Neural cell (in vitro differentiated cells): ENCODE measurements around the gene WFS1. TPM values are rescaled to one million over a fixed set of nuclear protein-coding genes. Genes with fewer than 3 reads are reported as not detected.

ENCODE experiments used
- H2AFZ ChIP-seq: fragments of 200-600, 300-800 bp; sonication (generic), shearing (Covaris generic); 2 replicates; pipeline ENCODE4 v1.6.0; 2014; ENCODE audit warnings: low read depth, mild to moderate bottlenecking, antibody characterized with exemption, low read length, moderate library complexity
- H3F3A ChIP-seq: fragments of 200-600 bp; shearing (Covaris generic); 2 replicates; pipeline ENCODE4 v1.6.1; 2016; ENCODE audit warnings: mild to moderate bottlenecking, moderate library complexity, mixed read lengths, antibody characterized with exemption, low read length; ENCODE audit not compliant: insufficient read depth, poor library complexity, severe bottlenecking
- H3K27ac ChIP-seq: fragments of 200-600, 300-800 bp; sonication (generic), shearing (Covaris generic); 2 replicates; pipeline ENCODE4 v1.5.1; 2014; ENCODE audit warnings: mild to moderate bottlenecking, low read length, moderate library complexity
- H3K27me3 ChIP-seq: fragments of 300-800, 200-600 bp; sonication (generic), shearing (Covaris generic); 2 replicates; pipeline ENCODE4 v1.6.0; 2014; ENCODE audit warnings: mild to moderate bottlenecking, low read depth, low read length, moderate library complexity; ENCODE audit not compliant: insufficient read depth
- H3K36me3 ChIP-seq: fragments of 300-800, 200-600 bp; sonication (generic), shearing (Covaris generic); 2 replicates; pipeline ENCODE4 v1.5.1; 2014; ENCODE audit warnings: mild to moderate bottlenecking, antibody characterized with exemption, low read length, moderate library complexity; ENCODE audit not compliant: insufficient read depth
- H3K4me2 ChIP-seq: fragments of 300-800, 200-600 bp; sonication (generic), shearing (Covaris generic); 2 replicates; pipeline ENCODE4 v1.6.0; 2014; ENCODE audit warnings: mild to moderate bottlenecking, low read length
- H3K4me3 ChIP-seq: fragments of 300-800, 200-600 bp; sonication (generic), shearing (Covaris generic); 2 replicates; pipeline ENCODE4 v1.5.1; 2014; ENCODE audit warnings: mild to moderate bottlenecking, low read length, moderate library complexity
- H3K79me2 ChIP-seq: fragments of 200-600 bp; shearing (Covaris generic); replicated peaks from 2 replicates; pipeline ENCODE4 v1.6.0; 2014; ENCODE audit warnings: mild to moderate bottlenecking, low read length, moderate library complexity; ENCODE audit not compliant: insufficient read depth
- H3K9ac ChIP-seq: fragments of 300-800, 200-600 bp; sonication (generic), shearing (Covaris generic); 2 replicates; pipeline ENCODE4 v1.6.1; 2016; ENCODE audit warnings: mild to moderate bottlenecking, low read length, mixed read lengths
- H3K9me2 ChIP-seq: fragments of 200-600 bp; shearing (Covaris generic); 2 replicates; pipeline ENCODE4 v1.6.1; 2016; ENCODE audit warnings: mild to moderate bottlenecking, low read length, mixed read lengths; ENCODE audit not compliant: insufficient read depth
- H3K9me3 ChIP-seq: fragments of 200-600, 300-800 bp; sonication (generic), shearing (Covaris generic); 2 replicates; pipeline ENCODE4 v1.6.1; 2016; ENCODE audit warnings: mild to moderate bottlenecking, mixed run types, low read length, moderate library complexity, mixed read lengths
- H4K20me1 ChIP-seq: fragments of 200-600 bp; shearing (Covaris generic); 2 replicates; pipeline ENCODE4 v1.6.1; 2016; ENCODE audit warnings: mild to moderate bottlenecking, mixed run types; ENCODE audit not compliant: insufficient read depth
- EP300 ChIP-seq: fragments of 450-650 bp; conservative IDR thresholded peaks from 2 replicates; pipeline ENCODE4 v1.6.1; 2014; ENCODE audit warnings: antibody characterized with exemption, mild to moderate bottlenecking, moderate library complexity; ENCODE audit not compliant: poor library complexity, severe bottlenecking
- EZH2 ChIP-seq: fragments of 200-600, 300-800 bp; shearing (Covaris generic), sonication (generic); IDR thresholded peaks from 2 replicates; pipeline ENCODE4 v1.6.1; 2014; ENCODE audit warnings: antibody characterized with exemption, low read length, borderline replicate concordance, mild to moderate bottlenecking; ENCODE audit not compliant: insufficient read depth, poor library complexity, severe bottlenecking
- MXI1 ChIP-seq: fragments of 450-650 bp; conservative IDR thresholded peaks from 2 replicates; pipeline ENCODE4 v1.6.1; 2014; ENCODE audit warnings: antibody characterized with exemption, mild to moderate bottlenecking; ENCODE audit not compliant: poor library complexity, severe bottlenecking
- POLR2AphosphoS5 ChIP-seq: IDR thresholded peaks from 2 replicates; pipeline ENCODE4 v1.6.1; 2012
- RAD21 ChIP-seq: fragments of 450-650 bp; conservative IDR thresholded peaks from 2 replicates; pipeline ENCODE4 v1.6.1; 2014; ENCODE audit warnings: antibody characterized with exemption, mild to moderate bottlenecking, moderate library complexity
- SMC3 ChIP-seq: fragments of 450-650 bp; conservative IDR thresholded peaks from 2 replicates; pipeline ENCODE4 v1.6.1; 2014; ENCODE audit warnings: antibody characterized with exemption, mild to moderate bottlenecking, moderate library complexity; ENCODE audit not compliant: poor library complexity
- TAF1 ChIP-seq: IDR thresholded peaks from 2 replicates; pipeline ENCODE4 v1.6.1; 2012; ENCODE audit warnings: low read depth
- polyA plus RNA-seq: library from polyadenylated mRNA; depleted of rRNA; stranded (reverse); fragments of >200 nt; gene quantifications from 2 replicates; pipeline ENCODE4 v1.2.3, GENCODE V29; 2014
- TF ChIP-seq, protein P1 (sequence below): fragments of 450-650 bp; IDR thresholded peaks from 2 replicates; pipeline ENCODE4 v1.5.1; 2014; ENCODE audit warnings: antibody characterized with exemption, mild to moderate bottlenecking, moderate library complexity; ENCODE audit not compliant: poor library complexity, severe bottlenecking
- TF ChIP-seq, protein P2 (sequence below): IDR thresholded peaks from 2 replicates; pipeline ENCODE4 v1.6.1; 2012; ENCODE audit warnings: borderline replicate concordance

Gene WFS1
- polyA plus RNA-seq, 1 donor from 2014 or later, result 4.5 TPM

DNA sequence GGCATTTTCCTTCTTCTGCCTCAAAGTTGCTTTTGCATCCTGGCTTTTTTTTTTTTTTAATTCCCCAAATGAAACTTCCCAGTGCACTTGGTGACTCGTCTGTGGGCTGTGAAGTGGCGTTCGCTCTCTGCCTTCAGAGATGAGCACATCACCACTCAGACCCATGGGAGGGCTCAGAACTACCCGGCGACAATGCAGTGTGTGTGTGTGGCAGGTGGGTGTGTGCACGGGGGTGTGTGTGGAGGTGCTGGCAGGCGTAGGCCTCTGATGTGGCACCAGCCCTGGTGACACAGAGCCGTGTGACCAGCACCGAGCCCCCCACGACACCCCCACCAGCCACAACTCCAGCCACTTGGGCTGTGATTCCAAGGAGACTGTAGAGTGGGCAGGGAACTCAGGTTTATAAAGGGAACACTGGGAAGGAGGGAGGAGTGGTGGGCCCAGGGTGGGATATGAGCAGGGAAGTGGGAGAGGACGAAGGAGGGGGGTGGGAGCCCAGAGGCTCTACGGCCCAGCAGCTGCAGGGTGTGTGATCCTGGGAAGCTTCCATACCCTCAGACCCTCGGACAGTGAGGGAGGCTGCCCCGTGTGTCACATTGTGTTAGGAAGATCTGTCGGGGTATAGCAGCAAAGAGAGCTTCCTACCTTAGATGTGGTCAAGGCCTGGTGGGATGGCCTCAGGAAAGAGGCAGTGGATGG lies 6.0 kb upstream of the WFS1 start:
- no peaks in the 10 kb centered on the region for H3K36me3 ChIP-seq
- H3K9ac ChIP-seq, result no peak overlapping the region
- no peak overlapping the region for H3K27ac ChIP-seq
- H3K79me2 ChIP-seq, result no peaks in the 10 kb centered on the region
- no peaks in the 10 kb centered on the region for H3K9me3 ChIP-seq
- no peak overlapping the region for H3K4me2 ChIP-seq
- H3K27me3 ChIP-seq, result no peaks in the 10 kb centered on the region
- no peak for TF ChIP-seq TAF1
- no peak overlapping the region for H3K4me3 ChIP-seq
- H3F3A ChIP-seq, result no peaks in the 10 kb centered on the region
- no peaks in the 10 kb centered on the region for H4K20me1 ChIP-seq
- H3K9me2 ChIP-seq, result no peaks in the 10 kb centered on the region
- H2AFZ ChIP-seq, result no peak overlapping the region

DNA sequence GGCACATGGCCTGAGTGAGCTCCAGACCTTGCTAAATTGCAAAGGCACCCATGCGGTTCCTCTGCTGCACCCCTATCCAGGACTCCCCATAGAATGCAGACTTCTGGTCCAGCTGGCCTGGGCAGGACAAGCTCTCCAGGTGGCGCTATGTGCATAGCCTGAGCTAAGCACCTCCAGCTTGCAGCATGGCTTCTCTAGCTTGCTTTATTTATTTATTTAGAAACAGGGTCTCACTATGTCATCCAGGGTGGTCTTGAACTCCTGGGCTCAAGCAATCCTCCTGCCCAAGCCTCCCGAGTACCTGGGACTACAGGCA lies 5.5 kb upstream of the WFS1 start:
- no peaks in the 10 kb centered on the region for H3K9me3 ChIP-seq
- H2AFZ ChIP-seq, result no peak overlapping the region
- no peak overlapping the region for H3K4me3 ChIP-seq
- H3K9me2 ChIP-seq, result no peaks in the 10 kb centered on the region
- TF ChIP-seq SMC3 (peak; percentile 61), RAD21 (peak; percentile 63), EZH2 (no peak)
- TF ChIP-seq, protein P1, sequence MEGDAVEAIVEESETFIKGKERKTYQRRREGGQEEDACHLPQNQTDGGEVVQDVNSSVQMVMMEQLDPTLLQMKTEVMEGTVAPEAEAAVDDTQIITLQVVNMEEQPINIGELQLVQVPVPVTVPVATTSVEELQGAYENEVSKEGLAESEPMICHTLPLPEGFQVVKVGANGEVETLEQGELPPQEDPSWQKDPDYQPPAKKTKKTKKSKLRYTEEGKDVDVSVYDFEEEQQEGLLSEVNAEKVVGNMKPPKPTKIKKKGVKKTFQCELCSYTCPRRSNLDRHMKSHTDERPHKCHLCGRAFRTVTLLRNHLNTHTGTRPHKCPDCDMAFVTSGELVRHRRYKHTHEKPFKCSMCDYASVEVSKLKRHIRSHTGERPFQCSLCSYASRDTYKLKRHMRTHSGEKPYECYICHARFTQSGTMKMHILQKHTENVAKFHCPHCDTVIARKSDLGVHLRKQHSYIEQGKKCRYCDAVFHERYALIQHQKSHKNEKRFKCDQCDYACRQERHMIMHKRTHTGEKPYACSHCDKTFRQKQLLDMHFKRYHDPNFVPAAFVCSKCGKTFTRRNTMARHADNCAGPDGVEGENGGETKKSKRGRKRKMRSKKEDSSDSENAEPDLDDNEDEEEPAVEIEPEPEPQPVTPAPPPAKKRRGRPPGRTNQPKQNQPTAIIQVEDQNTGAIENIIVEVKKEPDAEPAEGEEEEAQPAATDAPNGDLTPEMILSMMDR, result peak; percentile 54
- no peaks in the 10 kb centered on the region for H3K79me2 ChIP-seq
- H3K4me2 ChIP-seq, result no peak overlapping the region
- H3K9ac ChIP-seq, result no peak overlapping the region
- no peaks in the 10 kb centered on the region for H4K20me1 ChIP-seq
- H3F3A ChIP-seq, result no peaks in the 10 kb centered on the region
- no peak overlapping the region for H3K27ac ChIP-seq
- H3K27me3 ChIP-seq, result no peaks in the 10 kb centered on the region
- no peaks in the 10 kb centered on the region for H3K36me3 ChIP-seq

- H3K4me2 ChIP-seq, result no peak overlapping the region
- no peaks in the 10 kb centered on the region for H3K36me3 ChIP-seq
- H3K9me2 ChIP-seq, result no peaks in the 10 kb centered on the region
- no peaks in the 10 kb centered on the region for H4K20me1 ChIP-seq
- H3K9ac ChIP-seq, result no peak overlapping the region
- no peaks in the 10 kb centered on the region for H3K9me3 ChIP-seq
- H3K27me3 ChIP-seq, result no peaks in the 10 kb centered on the region
- no peak for TF ChIP-seq MXI1
- TF ChIP-seq SMC3, result no peak
- no peak for TF ChIP-seq TAF1
- TF ChIP-seq EZH2, result no peak
- no peak for TF ChIP-seq RAD21
- H3F3A ChIP-seq, result no peaks in the 10 kb centered on the region
- H3K4me3 ChIP-seq, result no peak overlapping the region
- H2AFZ ChIP-seq, result no peak overlapping the region
- no peak overlapping the region for H3K27ac ChIP-seq
- no peaks in the 10 kb centered on the region for H3K79me2 ChIP-seq
These were observed 4.1 kb upstream of the WFS1 start for GRCh38 chr4:6265546-6265945.

DNA sequence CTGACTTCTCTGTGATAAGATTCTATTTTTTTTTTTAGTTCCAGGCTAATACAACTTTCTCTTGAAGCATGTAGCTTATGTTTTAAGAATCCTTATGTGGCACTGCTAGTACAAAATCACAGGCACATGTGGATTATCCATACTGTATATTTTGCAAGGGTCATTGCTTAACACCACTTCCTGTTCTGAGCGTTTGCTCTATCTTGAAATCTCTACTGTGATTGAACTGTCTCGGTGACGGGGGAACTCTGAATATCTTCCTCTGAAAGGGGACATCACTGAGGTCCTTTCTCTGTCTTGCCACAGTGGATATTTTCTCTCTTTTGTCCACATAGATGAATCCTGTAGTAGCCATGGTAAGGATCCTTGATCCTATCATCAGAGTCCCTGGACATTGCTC lies 2.1 kb upstream of the WFS1 start:
- H3K9me3 ChIP-seq, result no peaks in the 10 kb centered on the region
- no peak overlapping the region for H3K4me2 ChIP-seq
- no peak overlapping the region for H2AFZ ChIP-seq
- no peak overlapping the region for H3K9ac ChIP-seq
- no peak for TF ChIP-seq EZH2
- TF ChIP-seq, protein P2, sequence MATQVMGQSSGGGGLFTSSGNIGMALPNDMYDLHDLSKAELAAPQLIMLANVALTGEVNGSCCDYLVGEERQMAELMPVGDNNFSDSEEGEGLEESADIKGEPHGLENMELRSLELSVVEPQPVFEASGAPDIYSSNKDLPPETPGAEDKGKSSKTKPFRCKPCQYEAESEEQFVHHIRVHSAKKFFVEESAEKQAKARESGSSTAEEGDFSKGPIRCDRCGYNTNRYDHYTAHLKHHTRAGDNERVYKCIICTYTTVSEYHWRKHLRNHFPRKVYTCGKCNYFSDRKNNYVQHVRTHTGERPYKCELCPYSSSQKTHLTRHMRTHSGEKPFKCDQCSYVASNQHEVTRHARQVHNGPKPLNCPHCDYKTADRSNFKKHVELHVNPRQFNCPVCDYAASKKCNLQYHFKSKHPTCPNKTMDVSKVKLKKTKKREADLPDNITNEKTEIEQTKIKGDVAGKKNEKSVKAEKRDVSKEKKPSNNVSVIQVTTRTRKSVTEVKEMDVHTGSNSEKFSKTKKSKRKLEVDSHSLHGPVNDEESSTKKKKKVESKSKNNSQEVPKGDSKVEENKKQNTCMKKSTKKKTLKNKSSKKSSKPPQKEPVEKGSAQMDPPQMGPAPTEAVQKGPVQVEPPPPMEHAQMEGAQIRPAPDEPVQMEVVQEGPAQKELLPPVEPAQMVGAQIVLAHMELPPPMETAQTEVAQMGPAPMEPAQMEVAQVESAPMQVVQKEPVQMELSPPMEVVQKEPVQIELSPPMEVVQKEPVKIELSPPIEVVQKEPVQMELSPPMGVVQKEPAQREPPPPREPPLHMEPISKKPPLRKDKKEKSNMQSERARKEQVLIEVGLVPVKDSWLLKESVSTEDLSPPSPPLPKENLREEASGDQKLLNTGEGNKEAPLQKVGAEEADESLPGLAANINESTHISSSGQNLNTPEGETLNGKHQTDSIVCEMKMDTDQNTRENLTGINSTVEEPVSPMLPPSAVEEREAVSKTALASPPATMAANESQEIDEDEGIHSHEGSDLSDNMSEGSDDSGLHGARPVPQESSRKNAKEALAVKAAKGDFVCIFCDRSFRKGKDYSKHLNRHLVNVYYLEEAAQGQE, result no peak
- TF ChIP-seq EP300, result no peak
- TF ChIP-seq RAD21, result no peak
- TF ChIP-seq, protein P1, result no peak
- no peak for TF ChIP-seq TAF1
- no peak for TF ChIP-seq SMC3
- TF ChIP-seq MXI1, result no peak
- no peak for TF ChIP-seq POLR2AphosphoS5
- no peaks in the 10 kb centered on the region for H3F3A ChIP-seq
- H3K4me3 ChIP-seq, result no peak overlapping the region
- H4K20me1 ChIP-seq, result no peaks in the 10 kb centered on the region
- no peaks in the 10 kb centered on the region for H3K79me2 ChIP-seq
- H3K27ac ChIP-seq, result no peak overlapping the region
- H3K9me2 ChIP-seq, result no peaks in the 10 kb centered on the region
- H3K27me3 ChIP-seq, result no peaks in the 10 kb centered on the region
- H3K36me3 ChIP-seq, result no peaks in the 10 kb centered on the region
